ENCODE data around the gene LIMD2.

LIMD2 gene

DNA sequence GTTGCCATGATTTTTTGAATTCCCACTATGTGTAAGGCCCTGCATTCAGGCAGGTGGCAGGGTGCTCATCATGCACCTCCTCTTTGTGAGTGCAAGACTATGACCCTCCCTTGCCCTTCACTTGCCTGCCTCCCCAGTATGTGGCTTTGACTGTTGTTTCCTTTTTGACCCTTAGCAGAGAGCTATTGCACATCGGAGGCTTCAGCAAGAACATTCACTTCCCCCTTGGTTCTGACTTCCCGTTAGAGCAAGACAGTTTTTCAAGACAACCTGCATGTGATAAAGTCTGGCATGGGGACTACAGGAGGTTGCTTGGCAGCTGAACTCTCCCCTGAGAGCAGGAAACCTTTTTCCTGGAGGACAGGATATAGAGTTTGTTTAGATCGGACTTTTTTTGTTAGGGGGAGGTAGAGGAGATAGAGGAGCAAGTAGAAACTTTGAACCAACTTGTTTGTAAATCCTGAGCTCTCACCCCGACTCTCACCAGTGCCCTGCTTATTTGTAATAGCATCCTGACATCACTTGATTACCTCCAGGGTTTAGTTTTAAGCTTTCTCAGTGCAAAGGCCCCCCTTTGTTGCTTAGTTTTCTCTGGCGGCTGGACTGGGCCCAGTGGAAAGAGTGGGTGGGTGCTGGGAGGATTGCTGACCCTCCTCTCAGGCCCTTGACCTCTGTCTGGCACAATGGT lies 34.3 kb downstream of the LIMD2 start:
- DNase-seq (ENCODE audit: low read depth in 1 of 2, low spot score in 1 of 2), result peak; percentile 81 to 95
- TF ChIP-seq POLR2AphosphoS5 (IDR thresholded peaks at IDR 0.05; ENCODE audit: low read depth) (peak; percentile 73), CTCF (IDR thresholded peaks at IDR 0.05; ENCODE audit: insufficient read depth, low read length) (no peak), GABPA (IDR thresholded peaks at IDR 0.05; ENCODE audit: low read depth) (no peak; the same call in 1 of the 2 replicates), SPI1 (IDR thresholded peaks at IDR 0.05; ENCODE audit: borderline replicate concordance, low read depth) (peak; percentile 99)
- TF ChIP-seq, protein P1, sequence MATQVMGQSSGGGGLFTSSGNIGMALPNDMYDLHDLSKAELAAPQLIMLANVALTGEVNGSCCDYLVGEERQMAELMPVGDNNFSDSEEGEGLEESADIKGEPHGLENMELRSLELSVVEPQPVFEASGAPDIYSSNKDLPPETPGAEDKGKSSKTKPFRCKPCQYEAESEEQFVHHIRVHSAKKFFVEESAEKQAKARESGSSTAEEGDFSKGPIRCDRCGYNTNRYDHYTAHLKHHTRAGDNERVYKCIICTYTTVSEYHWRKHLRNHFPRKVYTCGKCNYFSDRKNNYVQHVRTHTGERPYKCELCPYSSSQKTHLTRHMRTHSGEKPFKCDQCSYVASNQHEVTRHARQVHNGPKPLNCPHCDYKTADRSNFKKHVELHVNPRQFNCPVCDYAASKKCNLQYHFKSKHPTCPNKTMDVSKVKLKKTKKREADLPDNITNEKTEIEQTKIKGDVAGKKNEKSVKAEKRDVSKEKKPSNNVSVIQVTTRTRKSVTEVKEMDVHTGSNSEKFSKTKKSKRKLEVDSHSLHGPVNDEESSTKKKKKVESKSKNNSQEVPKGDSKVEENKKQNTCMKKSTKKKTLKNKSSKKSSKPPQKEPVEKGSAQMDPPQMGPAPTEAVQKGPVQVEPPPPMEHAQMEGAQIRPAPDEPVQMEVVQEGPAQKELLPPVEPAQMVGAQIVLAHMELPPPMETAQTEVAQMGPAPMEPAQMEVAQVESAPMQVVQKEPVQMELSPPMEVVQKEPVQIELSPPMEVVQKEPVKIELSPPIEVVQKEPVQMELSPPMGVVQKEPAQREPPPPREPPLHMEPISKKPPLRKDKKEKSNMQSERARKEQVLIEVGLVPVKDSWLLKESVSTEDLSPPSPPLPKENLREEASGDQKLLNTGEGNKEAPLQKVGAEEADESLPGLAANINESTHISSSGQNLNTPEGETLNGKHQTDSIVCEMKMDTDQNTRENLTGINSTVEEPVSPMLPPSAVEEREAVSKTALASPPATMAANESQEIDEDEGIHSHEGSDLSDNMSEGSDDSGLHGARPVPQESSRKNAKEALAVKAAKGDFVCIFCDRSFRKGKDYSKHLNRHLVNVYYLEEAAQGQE (IDR thresholded peaks at IDR 0.05; ENCODE audit: insufficient replicate concordance, low read depth), result no peak
- peak overlapping the region; percentile 82 for H3K27ac ChIP-seq (replicated peaks)

DNA sequence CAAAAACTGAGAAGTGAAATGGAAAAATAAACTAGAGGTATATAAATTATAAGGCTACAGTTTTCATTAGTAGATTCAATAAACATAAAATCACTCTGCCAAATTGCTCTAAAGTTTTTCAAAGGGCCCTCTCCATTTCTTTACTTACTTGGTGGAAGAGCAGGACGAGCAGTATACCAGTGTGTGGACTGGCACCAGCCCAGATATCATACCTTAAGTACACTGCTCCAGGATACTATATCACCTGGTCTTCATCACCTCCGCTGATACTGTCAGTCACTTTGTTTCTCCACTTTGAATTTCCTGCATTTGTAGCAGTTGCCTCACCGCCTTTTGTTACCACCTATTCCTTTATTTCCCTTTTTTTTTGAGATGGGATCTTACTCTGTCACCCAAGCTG lies 40.1 kb downstream of the LIMD2 start:
- TF ChIP-seq CTCF (IDR thresholded peaks at IDR 0.05; ENCODE audit: insufficient read depth, low read length) (no peak), GABPA (IDR thresholded peaks at IDR 0.05; ENCODE audit: low read depth) (no peak), POLR2AphosphoS5 (IDR thresholded peaks at IDR 0.05; ENCODE audit: low read depth) (no peak), SPI1 (IDR thresholded peaks at IDR 0.05; ENCODE audit: borderline replicate concordance, low read depth) (no peak)
- TF ChIP-seq, protein P1 (IDR thresholded peaks at IDR 0.05; ENCODE audit: insufficient replicate concordance, low read depth), result no peak
- no peak for DNase-seq (ENCODE audit: low read depth in 1 of 2, low spot score in 1 of 2)
- Histone ChIP-seq H3K27ac (replicated peaks) (no peak overlapping the region), H3K4me3 (replicated peaks; ENCODE audit: insufficient read depth, low read length) (no peak overlapping the region), H3K27me3 (ENCODE audit: insufficient read depth, poor library complexity, severe bottlenecking) (no peaks in the 10 kb centered on the region)

More for the DNA sequence above, 34.3 kb downstream of the LIMD2 start:
- Histone ChIP-seq H3K4me3 (replicated peaks; ENCODE audit: insufficient read depth, low read length) (no peak overlapping the region), H3K27me3 (ENCODE audit: insufficient read depth, poor library complexity, severe bottlenecking) (no peaks in the 10 kb centered on the region)

DNA sequence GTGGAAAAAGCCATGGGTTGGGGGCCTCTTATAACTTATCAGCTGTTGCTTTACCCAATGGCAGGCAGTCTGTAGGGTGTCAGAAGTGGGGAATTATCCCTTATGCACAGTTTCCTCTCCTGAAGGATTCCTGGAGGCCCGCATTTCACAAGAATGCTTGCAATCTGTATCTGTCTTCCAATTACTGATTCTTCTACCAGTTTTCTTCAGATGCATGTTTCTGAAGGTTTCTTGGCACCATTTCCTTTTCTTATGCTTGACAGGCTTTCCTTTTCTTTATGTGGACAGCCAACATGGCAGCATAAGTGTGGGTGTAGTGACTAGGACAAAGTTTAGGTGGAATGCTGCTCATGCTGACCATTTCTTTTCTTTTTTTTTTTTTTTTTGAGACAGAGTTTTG lies 41.6 kb downstream of the LIMD2 start:
- DNase-seq (ENCODE audit: low read depth in 1 of 2, low spot score in 1 of 2), result no peak
- Histone ChIP-seq H3K27ac (replicated peaks) (no peak overlapping the region), H3K27me3 (ENCODE audit: insufficient read depth, poor library complexity, severe bottlenecking) (no peaks in the 10 kb centered on the region), H3K4me3 (replicated peaks; ENCODE audit: insufficient read depth, low read length) (no peak overlapping the region)
- no peak for TF ChIP-seq SPI1 (IDR thresholded peaks at IDR 0.05; ENCODE audit: borderline replicate concordance, low read depth)
- TF ChIP-seq CTCF (IDR thresholded peaks at IDR 0.05; ENCODE audit: insufficient read depth, low read length), result no peak
- TF ChIP-seq GABPA (IDR thresholded peaks at IDR 0.05; ENCODE audit: low read depth), result no peak
- TF ChIP-seq POLR2AphosphoS5 (IDR thresholded peaks at IDR 0.05; ENCODE audit: low read depth), result no peak
- TF ChIP-seq, protein P1 (IDR thresholded peaks at IDR 0.05; ENCODE audit: insufficient replicate concordance, low read depth), result no peak

All from HL-60 (cell line).